Kidney (tissue), 14 donors: Measurements from ENCODE around the gene ZFAND3. TPM values are rescaled to one million over a fixed set of nuclear protein-coding genes. Genes with fewer than 3 reads are reported as not detected.
"Not testable (repeated sequence)": the region's sequence is repeated elsewhere in the genome, so short reads cannot be mapped to it uniquely, and the experiment has no call there.

ENCODE experiments used
- DNase-seq, 5 donors: peaks; one replicate each; pipeline ENCODE4 v3.0.0-alpha.2; 2013 to 2020
- FAIRE-seq: peaks from 2 replicates; lab custom pipeline; 2012; peaks lifted over from hg19 to GRCh38; lab: Jason Lieb, UNC
- H3K27ac ChIP-seq, 2 donors: one replicate each; pipeline ENCODE4 v1.7.0; 2013; ENCODE audit warnings: low read depth in 2 of 2, low read length in 2 of 2, inconsistent platforms in 1 of 2
- H3K27me3 ChIP-seq: one replicate; pipeline ENCODE4 v1.7.1; 2013; ENCODE audit warnings: low read length, inconsistent platforms; ENCODE audit not compliant: control insufficient read depth, insufficient read depth
- H3K36me3 ChIP-seq, 3 donors: one replicate each; pipeline versions ENCODE4 v1.7.0 to v1.7.1; 2013; ENCODE audit warnings: low read length in 3 of 3, control low read depth in 1 of 3, inconsistent platforms in 1 of 3; ENCODE audit not compliant: insufficient read depth in 3 of 3, control insufficient read depth in 2 of 3
- H3K4me1 ChIP-seq, 3 donors: one replicate each; pipeline versions ENCODE4 v1.7.0 to v1.7.1; 2013; ENCODE audit warnings: low read length in 3 of 3, inconsistent platforms in 1 of 3, low read depth in 1 of 3; ENCODE audit not compliant: control insufficient read depth in 2 of 3, insufficient read depth in 2 of 3
- H3K4me3 ChIP-seq, 3 donors: one replicate each; pipeline versions ENCODE4 v1.7.0 to v1.8.1; 2013; ENCODE audit warnings: low read length in 3 of 3, control low read depth in 1 of 3, inconsistent platforms in 1 of 3
- H3K9ac ChIP-seq, 3 donors: one replicate each; pipeline versions ENCODE4 v1.7.0 to v1.7.1; 2013; ENCODE audit warnings: low read length in 3 of 3, control low read depth in 1 of 3, inconsistent platforms in 1 of 3
- H3K9me3 ChIP-seq, 3 donors: one replicate each; pipeline versions ENCODE4 v1.7.0 to v1.7.1; 2013; ENCODE audit warnings: low read length in 3 of 3, control low read depth in 1 of 3, inconsistent platforms in 1 of 3; ENCODE audit not compliant: control insufficient read depth in 2 of 3, insufficient read depth in 1 of 3
- intact Hi-C: fragments of 100-400 bp; cut with DNase I; formaldehyde crosslinking; loops from one replicate; pipeline ENCODE4 v1.11.1; 2022
- polyA plus RNA-seq: library from polyadenylated mRNA; stranded (reverse); fragments of 350-450 nt; fragmentation: Illumina TruSeq; extraction: RNeasy Lipid Tissue Mini Kit (QIAGEN cat#74804); gene quantifications from one replicate; pipeline ENCODE4 v1.2.3, GENCODE V29; 2014; ENCODE audit warnings: low read depth, low replicate concordance; ENCODE audit not compliant: insufficient read depth
- total RNA-seq: library from RNA; stranded (reverse); fragmentation: NEBNext Ultra II Directional; extraction: Animal tissue kit (Norgen Biotek cat#: 25700); gene quantifications from one replicate; pipeline ENCODE4 v1.2.1, GENCODE V29; 2021
- TF ChIP-seq, protein P1 (sequence below): IDR thresholded peaks from 3 replicates; pipeline ENCODE4 v1.5.1; 2012; ENCODE audit warnings: mild to moderate bottlenecking, moderate library complexity, borderline replicate concordance; ENCODE audit not compliant: insufficient read depth; ENCODE audit errors: extremely low read depth
- donor health status: control.
- donor health status: control.
- donor health status: control.
- donor health status: control.
- donor health status: control.
- donor health status: DM: yes; HTN: yes; CAD: no.
- donor health status: Normal renal cell carcinoma (clear cell type).

Gene ZFAND3
- total and polyA plus RNA-seq, 2 donors from 2014 or later = 44.6 to 104 TPM

DNA sequence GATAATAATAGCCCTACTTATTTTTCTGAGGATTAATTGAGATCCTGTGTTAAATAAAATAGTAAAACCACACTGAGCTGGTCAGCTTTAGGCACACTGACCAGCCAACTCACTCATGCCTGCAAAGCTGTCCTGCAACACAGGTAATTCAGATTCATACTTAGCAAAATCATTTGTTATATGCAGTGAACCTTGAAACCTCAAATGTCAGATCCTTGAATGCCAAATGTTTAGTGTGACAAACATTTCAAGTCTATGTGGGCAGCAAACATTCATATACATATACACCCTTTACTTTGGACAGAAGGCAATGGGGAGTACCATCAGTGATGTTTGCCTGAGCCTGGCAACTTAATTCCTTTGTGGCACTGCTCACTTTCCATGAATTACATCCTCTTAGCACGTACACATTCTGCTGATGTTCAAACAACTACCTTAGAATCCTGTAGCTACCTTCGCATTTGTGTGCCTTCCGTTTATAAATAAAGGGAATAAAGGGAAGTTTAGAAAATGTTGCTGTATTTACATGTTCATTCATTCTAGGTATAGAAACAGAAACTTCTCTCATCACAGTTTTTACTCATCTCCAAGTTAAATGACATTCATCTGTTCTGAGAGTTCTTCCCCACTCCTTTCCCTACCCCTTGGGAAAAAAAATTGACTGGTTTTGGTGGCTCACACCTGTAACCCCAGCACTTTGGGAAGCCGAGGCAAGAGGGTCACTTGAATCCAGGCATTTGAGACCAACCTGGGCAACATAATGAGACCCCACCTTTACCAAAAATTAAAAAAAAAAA, 140.8 kb downstream of the ZFAND3 start:
- Histone ChIP-seq H3K4me1 (peaks cover 0 to 5% (median 2%) of the 10 kb centered on the region in 3 donors), H3K4me3 (no peak overlapping the region), H3K27ac (no peak overlapping the region), H3K36me3 (no peaks in the 10 kb centered on the region), H3K27me3 (no peaks in the 10 kb centered on the region), H3K9ac (no peak overlapping the region), H3K9me3 (no peaks in the 10 kb centered on the region)
- no peak for DNase-seq
- intact Hi-C loops = no loop called here
- FAIRE-seq = no peak
- TF ChIP-seq, protein P1, sequence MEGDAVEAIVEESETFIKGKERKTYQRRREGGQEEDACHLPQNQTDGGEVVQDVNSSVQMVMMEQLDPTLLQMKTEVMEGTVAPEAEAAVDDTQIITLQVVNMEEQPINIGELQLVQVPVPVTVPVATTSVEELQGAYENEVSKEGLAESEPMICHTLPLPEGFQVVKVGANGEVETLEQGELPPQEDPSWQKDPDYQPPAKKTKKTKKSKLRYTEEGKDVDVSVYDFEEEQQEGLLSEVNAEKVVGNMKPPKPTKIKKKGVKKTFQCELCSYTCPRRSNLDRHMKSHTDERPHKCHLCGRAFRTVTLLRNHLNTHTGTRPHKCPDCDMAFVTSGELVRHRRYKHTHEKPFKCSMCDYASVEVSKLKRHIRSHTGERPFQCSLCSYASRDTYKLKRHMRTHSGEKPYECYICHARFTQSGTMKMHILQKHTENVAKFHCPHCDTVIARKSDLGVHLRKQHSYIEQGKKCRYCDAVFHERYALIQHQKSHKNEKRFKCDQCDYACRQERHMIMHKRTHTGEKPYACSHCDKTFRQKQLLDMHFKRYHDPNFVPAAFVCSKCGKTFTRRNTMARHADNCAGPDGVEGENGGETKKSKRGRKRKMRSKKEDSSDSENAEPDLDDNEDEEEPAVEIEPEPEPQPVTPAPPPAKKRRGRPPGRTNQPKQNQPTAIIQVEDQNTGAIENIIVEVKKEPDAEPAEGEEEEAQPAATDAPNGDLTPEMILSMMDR = no peak

DNA sequence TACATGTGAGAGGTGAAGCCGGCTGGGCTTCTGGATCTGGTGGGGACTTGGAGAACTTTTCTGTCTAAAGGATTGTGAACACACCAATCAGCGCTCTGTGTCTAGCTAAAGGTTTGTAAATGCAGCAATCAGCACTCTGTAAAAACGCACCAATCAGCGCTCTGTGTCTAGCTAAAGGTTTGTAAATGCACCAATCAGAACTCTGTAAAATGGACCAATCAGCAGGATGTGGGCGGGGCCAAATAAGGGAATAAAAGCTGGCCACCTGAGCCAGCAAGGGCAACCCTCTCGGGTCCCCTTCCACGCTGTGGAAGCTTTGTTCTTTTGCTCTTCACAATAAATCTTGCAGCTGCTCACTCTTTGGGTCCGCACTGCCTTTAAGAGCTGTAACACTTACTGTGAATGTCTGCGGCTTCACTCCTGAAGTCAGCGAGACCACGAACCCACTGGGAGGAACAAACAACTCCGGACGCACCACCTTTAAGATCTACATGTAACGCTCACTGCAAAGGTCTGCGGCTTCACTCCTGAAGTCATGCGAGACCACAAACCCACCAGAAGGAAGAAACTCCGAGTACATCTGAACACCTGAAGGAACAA, 143.1 kb downstream of the ZFAND3 start:
- H3K4me1 ChIP-seq, H3K36me3 ChIP-seq, H3K9ac ChIP-seq, H3K4me3 ChIP-seq, FAIRE-seq, H3K27me3 ChIP-seq, DNase-seq, intact Hi-C loops, H3K27ac ChIP-seq, H3K9me3 ChIP-seq: not testable (repeated sequence)

DNA sequence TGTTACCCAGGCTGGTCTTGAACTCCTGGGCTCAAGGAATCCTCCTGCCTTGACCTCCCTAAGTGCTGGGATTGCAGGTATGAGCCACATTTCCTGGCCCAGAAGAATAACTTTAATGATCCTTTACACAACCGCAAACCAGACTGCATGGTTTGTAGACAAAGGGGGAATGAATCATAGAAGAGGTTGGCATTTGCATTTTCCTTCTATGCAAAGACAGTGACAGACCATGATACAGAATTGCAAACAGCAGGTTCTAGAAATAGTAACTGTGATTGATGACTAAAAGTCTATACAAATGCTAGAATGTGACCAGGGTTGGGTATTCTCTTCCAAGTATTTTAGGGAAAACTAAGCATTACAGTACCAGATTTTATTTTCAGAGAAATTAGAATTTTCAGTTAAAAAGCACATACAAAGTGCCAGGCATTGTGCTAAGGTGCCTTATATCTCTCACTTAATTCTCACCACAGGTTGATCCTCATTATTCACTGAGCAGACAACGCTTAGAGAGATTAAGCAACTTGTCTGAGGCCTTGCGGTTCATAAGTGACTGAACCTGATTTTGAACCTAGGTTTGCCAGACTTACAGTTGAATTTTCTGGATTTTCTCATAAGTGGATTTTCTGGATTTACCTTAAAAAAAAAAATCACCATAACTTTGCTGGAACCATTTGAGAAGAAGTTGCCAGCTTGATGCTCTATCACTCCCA, 146.6 kb downstream of the ZFAND3 start:
- H3K27me3 ChIP-seq = no peaks in the 10 kb centered on the region
- intact Hi-C loops = no loop called here
- DNase-seq = no peak
- FAIRE-seq = no peak
- H3K9ac ChIP-seq = no peak overlapping the region
- no peak overlapping the region for H3K27ac ChIP-seq
- no peaks in the 10 kb centered on the region for H3K9me3 ChIP-seq
- H3K4me1 ChIP-seq = no peaks in the 10 kb centered on the region
- no peaks in the 10 kb centered on the region for H3K36me3 ChIP-seq
- H3K4me3 ChIP-seq = no peak overlapping the region
- TF ChIP-seq, protein P1 = no peak

DNA sequence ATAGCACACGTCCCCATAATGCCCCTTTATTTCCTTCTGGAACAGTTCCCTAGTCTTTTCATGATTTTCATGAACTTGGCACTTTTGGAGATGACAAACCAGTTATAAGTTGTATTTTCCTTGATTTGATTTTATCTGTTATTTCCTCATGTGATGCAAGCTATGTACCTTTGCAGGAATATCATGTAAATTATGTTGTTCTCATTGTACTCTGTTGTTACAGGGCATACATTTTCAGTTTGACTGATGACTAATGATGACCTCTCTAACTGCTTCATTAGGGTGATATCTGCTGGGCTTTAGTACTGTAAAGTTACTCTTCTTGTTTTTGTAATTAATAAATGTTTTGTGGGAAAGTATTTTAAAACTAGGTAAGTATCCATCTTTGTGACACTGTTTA, 147.3 kb downstream of the ZFAND3 start:
- no peaks in the 10 kb centered on the region for H3K9me3 ChIP-seq
- DNase-seq = no peak
- no peak overlapping the region for H3K4me3 ChIP-seq
- H3K27ac ChIP-seq = no peak overlapping the region
- FAIRE-seq = no peak
- TF ChIP-seq, protein P1 = no peak
- H3K4me1 ChIP-seq = peaks cover 0 to 3% (median 0%) of the 10 kb centered on the region in 3 donors
- no peak overlapping the region for H3K9ac ChIP-seq
- intact Hi-C loops = no loop called here
- H3K36me3 ChIP-seq = no peaks in the 10 kb centered on the region
- H3K27me3 ChIP-seq = no peaks in the 10 kb centered on the region
